Subcutaneous adipose tissue (tissue), 4 donors: ENCODE results near the gene RAPSN. TPM values are rescaled to one million over a fixed set of nuclear protein-coding genes. Genes with fewer than 3 reads are reported as not detected.

Experiments used
- total RNA-seq, 4 donors: library from RNA; depleted of rRNA; stranded (reverse); fragments of >200 nt; gene quantifications; one replicate each; pipeline ENCODE4 v1.1.0, GENCODE V29; 2016
- TF ChIP-seq, protein P1 (sequence below): fragments of 450-650 bp; IDR thresholded peaks from one replicate; pipeline ENCODE4 v1.5.1; 2016; ENCODE audit warnings: low read depth, mild to moderate bottlenecking, control low read depth, antibody characterized with exemption, moderate library complexity

RAPSN gene
- total RNA-seq, 4 donors from 2014 or later = not detected

- TF ChIP-seq, protein P1, sequence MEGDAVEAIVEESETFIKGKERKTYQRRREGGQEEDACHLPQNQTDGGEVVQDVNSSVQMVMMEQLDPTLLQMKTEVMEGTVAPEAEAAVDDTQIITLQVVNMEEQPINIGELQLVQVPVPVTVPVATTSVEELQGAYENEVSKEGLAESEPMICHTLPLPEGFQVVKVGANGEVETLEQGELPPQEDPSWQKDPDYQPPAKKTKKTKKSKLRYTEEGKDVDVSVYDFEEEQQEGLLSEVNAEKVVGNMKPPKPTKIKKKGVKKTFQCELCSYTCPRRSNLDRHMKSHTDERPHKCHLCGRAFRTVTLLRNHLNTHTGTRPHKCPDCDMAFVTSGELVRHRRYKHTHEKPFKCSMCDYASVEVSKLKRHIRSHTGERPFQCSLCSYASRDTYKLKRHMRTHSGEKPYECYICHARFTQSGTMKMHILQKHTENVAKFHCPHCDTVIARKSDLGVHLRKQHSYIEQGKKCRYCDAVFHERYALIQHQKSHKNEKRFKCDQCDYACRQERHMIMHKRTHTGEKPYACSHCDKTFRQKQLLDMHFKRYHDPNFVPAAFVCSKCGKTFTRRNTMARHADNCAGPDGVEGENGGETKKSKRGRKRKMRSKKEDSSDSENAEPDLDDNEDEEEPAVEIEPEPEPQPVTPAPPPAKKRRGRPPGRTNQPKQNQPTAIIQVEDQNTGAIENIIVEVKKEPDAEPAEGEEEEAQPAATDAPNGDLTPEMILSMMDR = no peak
These were observed 7.5 kb downstream of the RAPSN start for GRCh38 chr11:47441421-47441820.

GRCh38 chr11:47440054-47440476 lies 8.9 kb downstream of the RAPSN start:
- TF ChIP-seq, protein P1 = no peak

DNA sequence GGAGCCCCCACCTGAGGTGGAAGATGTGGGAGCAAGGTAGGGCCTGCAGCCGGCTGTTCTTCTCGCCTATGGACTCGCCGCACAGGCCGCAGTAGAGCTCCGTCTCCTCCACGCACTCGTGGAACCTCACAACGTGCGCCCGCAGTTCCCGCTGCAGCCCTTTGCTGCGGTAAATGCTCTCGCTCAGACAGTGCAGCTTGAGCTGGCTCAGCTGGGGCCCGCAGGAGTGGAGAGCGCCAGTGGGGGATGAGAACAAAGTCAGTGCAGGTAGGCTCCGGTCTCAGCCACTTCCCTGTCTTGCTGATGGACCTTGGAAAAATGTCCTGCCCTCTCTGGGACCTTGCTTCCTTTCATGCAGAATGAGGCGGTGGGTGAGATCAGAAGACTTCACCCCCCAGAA lies 10.2 kb downstream of the RAPSN start:
- TF ChIP-seq, protein P1 = no peak

GRCh38 chr11:47437746-47438418 lies 11.1 kb downstream of the RAPSN start:
- TF ChIP-seq, protein P1 = no peak

GRCh38 chr11:47437218-47437745 lies 11.7 kb downstream of the RAPSN start:
- TF ChIP-seq, protein P1 = no peak

DNA sequence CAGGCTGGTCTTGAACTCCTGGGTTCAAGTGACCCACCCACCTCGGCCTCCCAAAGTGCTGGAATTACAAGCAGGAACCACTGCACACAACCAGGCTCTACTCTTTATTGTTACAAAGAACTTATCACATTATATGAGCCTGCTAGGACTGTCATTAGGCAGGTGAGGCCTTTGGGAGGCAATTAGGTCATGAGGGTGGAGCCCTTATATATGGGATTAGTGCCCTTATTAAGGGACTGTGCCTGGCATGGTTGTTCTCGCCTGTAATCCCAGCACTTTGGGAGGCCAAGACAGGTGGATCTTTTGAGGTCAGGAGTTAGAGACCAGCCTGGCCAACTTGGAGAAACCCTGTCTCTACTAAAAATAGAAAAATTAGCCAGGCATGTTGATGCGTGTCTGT lies 12.2 kb downstream of the RAPSN start:
- TF ChIP-seq, protein P1 = no peak

- TF ChIP-seq, protein P1 = no peak
These were observed 13.2 kb downstream of the RAPSN start for GRCh38 chr11:47435687-47436086.
